Skeletal muscle tissue (tissue), 4 donors: ENCODE measurements around the gene SIPA1L3. TPM values are rescaled to one million over a fixed set of nuclear protein-coding genes. Genes with fewer than 3 reads are reported as not detected.
A peak's percentile ranks its signal among the peaks of the same experiment; 100 is the strongest.

Experiments
- H3K27ac ChIP-seq: one replicate; pipeline ENCODE4 v1.7.0; 2013; ENCODE audit warnings: mild to moderate bottlenecking, low read depth, low read length, inconsistent platforms
- H3K27me3 ChIP-seq, 3 donors: one replicate each; pipeline ENCODE4 v1.7.0; 2013; ENCODE audit warnings: low read length in 3 of 3; ENCODE audit not compliant: control insufficient read depth in 3 of 3, insufficient read depth in 3 of 3
- H3K36me3 ChIP-seq, 3 donors: one replicate each; pipeline ENCODE4 v1.7.0; 2013; ENCODE audit warnings: low read length in 3 of 3; ENCODE audit not compliant: control insufficient read depth in 3 of 3, insufficient read depth in 3 of 3
- H3K4me1 ChIP-seq, 3 donors: one replicate each; pipeline ENCODE4 v1.7.0; 2013; ENCODE audit warnings: low read length in 3 of 3, mild to moderate bottlenecking in 3 of 3; ENCODE audit not compliant: control insufficient read depth in 3 of 3, insufficient read depth in 3 of 3
- H3K4me3 ChIP-seq, 3 donors: one replicate each; pipeline ENCODE4 v1.7.0; 2013; ENCODE audit warnings: low read length in 3 of 3
- H3K9ac ChIP-seq, 3 donors: one replicate each; pipeline ENCODE4 v1.7.0; 2013; ENCODE audit warnings: low read length in 3 of 3, mild to moderate bottlenecking in 3 of 3, moderate library complexity in 2 of 3, low read depth in 1 of 3
- H3K9me3 ChIP-seq, 3 donors: one replicate each; pipeline ENCODE4 v1.7.0; 2013; ENCODE audit warnings: low read length in 3 of 3; ENCODE audit not compliant: control insufficient read depth in 3 of 3
- total RNA-seq: library from RNA; depleted of rRNA; stranded (reverse); fragments of >200 nt; gene quantifications from one replicate; pipeline ENCODE4 v1.2.3, GENCODE V29; 2014
- donor health status: Osteomylitis.

Gene SIPA1L3
- total RNA-seq, 1 donor from 2014 or later: 3.7 TPM

- no peaks in the 10 kb centered on the region for H3K9me3 ChIP-seq
- H3K36me3 ChIP-seq: peaks cover 10 to 28% (median 19%) of the 10 kb centered on the region in 3 donors
- peaks cover 13 to 22% (median 21%) of the 10 kb centered on the region in 3 donors for H3K27me3 ChIP-seq
- peaks cover 16 to 21% (median 16%) of the 10 kb centered on the region in 3 donors for H3K4me1 ChIP-seq
- no peak overlapping the region for H3K9ac ChIP-seq
- H3K27ac ChIP-seq: no peak overlapping the region
- H3K4me3 ChIP-seq: no peak overlapping the region
Measured at GRCh38 chr19:38208571-38208970, 301.6 kb downstream of the SIPA1L3 start.

- Histone ChIP-seq H3K4me1 (peaks cover 16 to 21% (median 16%) of the 10 kb centered on the region in 3 donors), H3K27me3 (peaks cover 13 to 28% (median 26%) of the 10 kb centered on the region in 3 donors), H3K4me3 (no peak overlapping the region), H3K9ac (peak overlapping the region in 1 of 3 donors; percentile 51), H3K9me3 (no peaks in the 10 kb centered on the region), H3K36me3 (peaks cover 6 to 23% (median 14%) of the 10 kb centered on the region in 3 donors), H3K27ac (no peak overlapping the region)
Measured at GRCh38 chr19:38209152-38209551, 302.1 kb downstream of the SIPA1L3 start.

GRCh38 chr19:38209671-38210457 is 302.9 kb downstream of the SIPA1L3 start:
- Histone ChIP-seq H3K4me3 (peak overlapping the region in 1 of 3 donors; percentile 31), H3K36me3 (peaks cover 6 to 21% (median 14%) of the 10 kb centered on the region in 3 donors), H3K27me3 (peaks cover 13 to 31% (median 31%) of the 10 kb centered on the region in 3 donors), H3K4me1 (peaks cover 16 to 21% (median 16%) of the 10 kb centered on the region in 3 donors), H3K27ac (peak overlapping the region; percentile 65), H3K9me3 (no peaks in the 10 kb centered on the region), H3K9ac (peak overlapping the region in 2 of 3 donors; percentile 51)

- peak overlapping the region; percentile 65 for H3K27ac ChIP-seq
- peaks cover 16 to 21% (median 16%) of the 10 kb centered on the region in 3 donors for H3K4me1 ChIP-seq
- H3K27me3 ChIP-seq: peaks cover 13 to 31% (median 31%) of the 10 kb centered on the region in 3 donors
- no peaks in the 10 kb centered on the region for H3K9me3 ChIP-seq
- H3K4me3 ChIP-seq: peak overlapping the region in 1 of 3 donors; percentile 31
- H3K36me3 ChIP-seq: peaks cover 6 to 18% (median 12%) of the 10 kb centered on the region in 3 donors
- no peak overlapping the region for H3K9ac ChIP-seq
Measured at GRCh38 chr19:38210458-38210987, 303.5 kb downstream of the SIPA1L3 start.

- Histone ChIP-seq H3K4me1 (peaks cover 16 to 21% (median 16%) of the 10 kb centered on the region in 3 donors), H3K9ac (no peak overlapping the region), H3K36me3 (peaks cover 3 to 12% (median 7%) of the 10 kb centered on the region in 3 donors), H3K27ac (no peak overlapping the region), H3K4me3 (no peak overlapping the region), H3K27me3 (peaks cover 17 to 37% (median 31%) of the 10 kb centered on the region in 3 donors), H3K9me3 (no peaks in the 10 kb centered on the region)
Measured at GRCh38 chr19:38211151-38211591, 304.2 kb downstream of the SIPA1L3 start.

DNA sequence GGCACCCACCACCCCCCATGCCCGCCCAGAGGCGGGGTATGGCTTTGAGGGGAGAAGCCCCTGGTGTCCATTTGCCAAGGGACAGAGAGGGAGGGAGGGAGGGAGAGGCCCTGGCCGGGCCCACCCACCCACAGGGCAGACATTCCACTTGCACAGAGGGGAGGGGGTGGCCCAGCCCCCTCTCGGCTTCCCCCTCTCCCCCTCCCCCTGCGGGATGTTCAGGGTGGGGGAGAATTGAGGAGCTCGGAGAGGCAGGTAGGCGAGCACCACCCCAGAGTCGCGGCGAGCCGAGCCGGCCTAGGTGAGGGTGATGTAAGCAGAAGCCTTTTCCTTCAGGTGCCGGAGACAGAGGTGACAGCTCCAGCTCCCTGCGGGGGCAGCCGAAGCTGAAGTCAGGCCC is 304.8 kb downstream of the SIPA1L3 start:
- Histone ChIP-seq H3K4me3 (no peak overlapping the region), H3K9ac (no peak overlapping the region), H3K27ac (no peak overlapping the region), H3K27me3 (peaks cover 17 to 40% (median 34%) of the 10 kb centered on the region in 3 donors), H3K4me1 (peaks cover 16 to 21% (median 16%) of the 10 kb centered on the region in 3 donors), H3K36me3 (peaks cover 0 to 6% (median 1%) of the 10 kb centered on the region in 3 donors), H3K9me3 (no peaks in the 10 kb centered on the region)

DNA sequence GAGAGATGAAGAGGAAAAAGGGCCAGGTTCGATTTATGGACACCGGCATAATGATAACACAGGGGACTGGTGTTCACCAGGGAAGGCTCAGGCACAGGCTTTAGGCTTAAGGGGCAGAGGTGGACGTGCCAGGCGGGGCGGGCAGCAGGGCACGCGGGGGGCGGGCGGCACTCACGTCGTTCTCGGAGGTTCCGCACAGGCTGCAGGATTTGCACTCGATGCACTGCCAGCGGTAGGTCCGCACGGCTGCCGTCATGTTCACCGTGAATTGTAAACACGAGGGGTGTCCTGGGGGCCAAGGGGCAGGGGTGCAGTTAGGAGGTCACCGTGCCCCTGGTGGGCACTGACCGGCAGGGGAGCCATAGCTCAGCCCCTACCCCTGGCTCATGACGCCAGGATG is 306.5 kb downstream of the SIPA1L3 start:
- H3K9ac ChIP-seq: no peak overlapping the region
- H3K27ac ChIP-seq: no peak overlapping the region
- H3K4me3 ChIP-seq: no peak overlapping the region
- no peaks in the 10 kb centered on the region for H3K9me3 ChIP-seq
- peaks cover 16 to 21% (median 16%) of the 10 kb centered on the region in 3 donors for H3K4me1 ChIP-seq
- peaks cover 17 to 40% (median 36%) of the 10 kb centered on the region in 3 donors for H3K27me3 ChIP-seq
- H3K36me3 ChIP-seq: no peaks in the 10 kb centered on the region

DNA sequence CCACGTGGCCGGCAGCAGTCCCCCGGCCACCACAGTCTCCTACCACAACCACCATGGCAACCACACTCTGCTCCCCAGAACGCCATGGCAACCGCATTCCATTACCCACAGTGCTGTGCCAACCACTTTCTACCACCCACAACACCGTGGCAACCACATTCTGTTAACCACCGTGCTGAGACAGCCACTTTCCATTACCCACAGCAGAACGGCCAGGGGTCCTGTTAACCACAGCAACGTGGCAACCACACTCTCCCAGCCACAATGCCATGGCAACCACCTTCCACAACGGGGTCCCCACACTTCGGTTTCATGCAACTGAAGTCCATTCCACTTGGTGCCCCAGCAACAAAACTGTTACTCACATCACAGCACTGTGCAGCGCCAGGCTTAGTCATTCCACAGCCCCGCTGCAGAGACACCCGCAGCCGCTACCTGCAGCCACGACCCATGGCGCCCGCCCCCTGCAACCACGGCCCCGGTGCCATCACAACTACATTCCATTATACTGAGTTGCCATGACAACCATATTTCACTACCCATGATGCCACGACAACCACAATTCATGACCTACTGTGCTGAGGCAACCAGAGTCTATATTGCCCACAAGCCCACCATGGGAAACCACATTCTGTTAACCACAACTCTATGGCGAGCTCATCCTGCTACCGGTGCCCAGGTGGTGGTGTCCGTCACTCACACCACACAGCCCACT is 307.1 kb downstream of the SIPA1L3 start:
- Histone ChIP-seq H3K27me3 (peaks cover 17 to 44% (median 34%) of the 10 kb centered on the region in 3 donors), H3K9ac (no peak overlapping the region), H3K27ac (no peak overlapping the region), H3K4me3 (no peak overlapping the region), H3K4me1 (peaks cover 14 to 17% (median 16%) of the 10 kb centered on the region in 3 donors), H3K9me3 (no peaks in the 10 kb centered on the region), H3K36me3 (no peaks in the 10 kb centered on the region)

- Histone ChIP-seq H3K27ac (no peak overlapping the region), H3K36me3 (no peaks in the 10 kb centered on the region), H3K9me3 (no peaks in the 10 kb centered on the region), H3K4me1 (no peaks in the 10 kb centered on the region), H3K27me3 (peaks cover 5 to 34% (median 20%) of the 10 kb centered on the region in 3 donors), H3K4me3 (no peak overlapping the region), H3K9ac (no peak overlapping the region)
Measured at GRCh38 chr19:38216785-38217641, 310.0 kb downstream of the SIPA1L3 start.
